ENCODE measurements around the gene LAMC3. TPM values are rescaled to one million over a fixed set of nuclear protein-coding genes. Genes with fewer than 3 reads are reported as not detected.

The LAMC3 gene
- total RNA-seq, 1 donor: 0.43 TPM

DNA sequence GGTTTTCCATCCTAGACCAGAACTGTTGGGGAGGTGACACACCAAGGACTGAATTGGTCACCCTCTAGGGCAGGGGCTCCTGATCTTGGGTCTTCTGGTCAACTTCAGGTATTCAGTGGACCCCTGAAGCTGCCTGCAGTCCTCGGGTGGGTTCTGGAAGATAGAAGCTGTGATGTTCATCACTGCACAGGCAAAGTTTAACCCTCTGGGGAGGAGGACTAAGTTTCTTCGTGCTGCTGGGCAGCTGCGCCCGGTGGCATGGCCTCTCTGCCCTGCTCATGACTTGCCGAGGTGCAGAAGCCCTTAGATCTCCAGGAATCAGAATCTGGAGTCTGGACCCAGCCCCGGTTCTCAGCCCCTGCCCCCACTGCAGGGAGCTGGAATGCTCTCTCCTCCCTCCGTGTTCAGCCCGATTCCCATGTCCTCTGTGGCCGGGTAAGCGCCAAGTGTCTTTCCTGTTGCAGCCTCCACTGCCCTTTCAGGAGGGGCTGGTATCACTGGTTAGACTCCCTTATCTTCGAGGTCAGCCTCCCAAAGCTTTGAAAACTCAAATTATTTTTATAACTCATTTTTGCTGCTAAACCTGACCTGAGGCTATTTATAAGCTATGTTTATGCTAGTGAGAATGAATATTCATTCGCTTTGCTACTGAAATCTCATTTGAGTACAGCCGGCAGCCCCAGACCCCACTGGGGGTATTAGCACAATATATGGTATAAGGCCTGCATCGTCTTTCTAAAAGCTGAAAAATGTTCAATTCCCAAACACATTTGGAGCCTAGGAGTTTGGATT, 1.7 kb downstream of the LAMC3 start:
- no peak for DNase-seq (ENCODE audit: low read depth)
- TF ChIP-seq, protein P1, sequence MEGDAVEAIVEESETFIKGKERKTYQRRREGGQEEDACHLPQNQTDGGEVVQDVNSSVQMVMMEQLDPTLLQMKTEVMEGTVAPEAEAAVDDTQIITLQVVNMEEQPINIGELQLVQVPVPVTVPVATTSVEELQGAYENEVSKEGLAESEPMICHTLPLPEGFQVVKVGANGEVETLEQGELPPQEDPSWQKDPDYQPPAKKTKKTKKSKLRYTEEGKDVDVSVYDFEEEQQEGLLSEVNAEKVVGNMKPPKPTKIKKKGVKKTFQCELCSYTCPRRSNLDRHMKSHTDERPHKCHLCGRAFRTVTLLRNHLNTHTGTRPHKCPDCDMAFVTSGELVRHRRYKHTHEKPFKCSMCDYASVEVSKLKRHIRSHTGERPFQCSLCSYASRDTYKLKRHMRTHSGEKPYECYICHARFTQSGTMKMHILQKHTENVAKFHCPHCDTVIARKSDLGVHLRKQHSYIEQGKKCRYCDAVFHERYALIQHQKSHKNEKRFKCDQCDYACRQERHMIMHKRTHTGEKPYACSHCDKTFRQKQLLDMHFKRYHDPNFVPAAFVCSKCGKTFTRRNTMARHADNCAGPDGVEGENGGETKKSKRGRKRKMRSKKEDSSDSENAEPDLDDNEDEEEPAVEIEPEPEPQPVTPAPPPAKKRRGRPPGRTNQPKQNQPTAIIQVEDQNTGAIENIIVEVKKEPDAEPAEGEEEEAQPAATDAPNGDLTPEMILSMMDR (IDR thresholded peaks at IDR 0.05; ENCODE audit: insufficient read depth, low read depth, low read length): no peak
- H3K4me3 ChIP-seq (ENCODE audit: low read depth, low read length): peak overlapping the region; percentile 35

DNA sequence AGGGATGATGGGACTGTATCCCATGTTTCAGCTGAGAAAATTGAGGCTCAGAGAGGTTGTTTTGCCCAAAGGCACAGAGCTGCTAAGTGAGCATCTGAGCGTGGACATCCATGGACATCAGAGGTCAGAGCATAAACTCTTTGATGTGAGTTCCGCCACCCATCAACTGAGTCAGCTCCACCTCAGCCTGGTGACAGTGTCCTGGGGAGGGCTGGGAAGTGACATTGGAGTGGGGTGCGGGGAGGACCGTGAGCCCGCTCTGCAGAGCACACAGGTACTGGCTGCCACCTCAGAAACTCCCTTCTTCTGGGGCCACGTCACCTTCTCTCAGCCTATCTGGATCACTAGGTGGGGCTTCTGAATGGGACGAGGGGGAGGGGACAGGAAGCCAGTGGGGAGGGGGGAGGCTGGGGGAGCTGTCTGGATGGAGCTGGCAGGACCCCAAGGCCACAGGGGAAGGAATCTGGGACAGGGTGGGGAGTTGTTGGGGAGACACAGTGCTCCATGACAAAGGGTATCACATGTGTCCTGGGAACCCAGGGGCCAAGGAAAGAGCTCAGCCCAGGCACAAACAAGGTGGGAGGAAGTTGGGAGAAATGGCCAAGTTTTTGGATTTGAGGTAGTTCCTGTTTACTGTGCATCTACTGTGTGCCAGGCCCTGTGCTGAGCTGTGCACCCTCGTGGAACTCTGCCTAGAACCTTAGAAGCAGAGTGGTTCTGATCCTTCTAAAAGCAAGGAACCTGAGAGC, 2.5 kb downstream of the LAMC3 start:
- TF ChIP-seq, protein P1 (IDR thresholded peaks at IDR 0.05; ENCODE audit: insufficient read depth, low read depth, low read length): no peak
- H3K4me3 ChIP-seq (ENCODE audit: low read depth, low read length): peak overlapping the region; percentile 32
- peak; percentile 28 for DNase-seq (ENCODE audit: low read depth)

DNA sequence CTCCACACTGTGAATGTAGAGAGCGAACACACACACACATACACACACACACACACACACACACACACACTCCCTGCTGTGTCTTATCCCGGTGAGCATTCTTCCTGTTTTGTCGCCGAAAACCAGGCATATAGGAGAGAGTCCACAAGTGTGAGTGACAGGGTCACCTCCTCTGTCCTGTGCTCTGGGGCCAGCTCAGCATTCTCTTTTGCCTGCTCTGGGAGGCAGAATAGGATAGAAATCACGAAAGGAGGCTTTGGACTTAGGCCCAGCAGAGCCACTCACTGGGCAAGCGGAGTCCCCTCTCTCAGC, 3.0 kb downstream of the LAMC3 start:
- TF ChIP-seq, protein P1 (IDR thresholded peaks at IDR 0.05; ENCODE audit: insufficient read depth, low read depth, low read length): no peak
- DNase-seq (ENCODE audit: low read depth): no peak
- H3K4me3 ChIP-seq (ENCODE audit: low read depth, low read length): peak overlapping the region; percentile 32

DNA sequence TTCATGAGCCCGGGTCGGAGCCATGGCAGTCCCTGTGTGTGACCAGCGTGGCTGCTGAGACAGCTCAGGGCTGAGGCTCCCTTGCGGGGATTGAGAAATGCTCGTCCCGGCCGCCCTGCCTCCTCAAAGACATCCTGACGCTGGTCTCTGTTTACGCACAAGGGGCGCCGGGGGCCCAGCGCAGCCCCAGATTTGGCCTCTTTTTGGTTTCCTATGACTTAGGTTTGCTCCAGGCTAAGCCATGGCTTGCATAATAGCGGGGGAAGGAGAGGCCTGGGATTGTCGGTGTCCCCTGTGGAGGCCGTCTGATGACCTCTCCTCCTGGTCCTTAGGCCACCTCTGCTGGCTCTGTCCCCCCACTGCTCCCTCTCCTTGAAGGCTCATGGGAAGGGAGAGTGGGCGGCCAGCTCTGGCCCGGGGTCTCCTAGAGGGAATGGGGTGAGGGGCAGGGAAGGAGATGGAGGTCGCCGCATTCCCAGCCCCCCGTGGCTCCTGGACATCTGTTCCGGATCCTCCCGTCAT, 3.5 kb downstream of the LAMC3 start:
- H3K4me3 ChIP-seq (ENCODE audit: low read depth, low read length): peak overlapping the region; percentile 32
- DNase-seq (ENCODE audit: low read depth): peak; percentile 82

DNA sequence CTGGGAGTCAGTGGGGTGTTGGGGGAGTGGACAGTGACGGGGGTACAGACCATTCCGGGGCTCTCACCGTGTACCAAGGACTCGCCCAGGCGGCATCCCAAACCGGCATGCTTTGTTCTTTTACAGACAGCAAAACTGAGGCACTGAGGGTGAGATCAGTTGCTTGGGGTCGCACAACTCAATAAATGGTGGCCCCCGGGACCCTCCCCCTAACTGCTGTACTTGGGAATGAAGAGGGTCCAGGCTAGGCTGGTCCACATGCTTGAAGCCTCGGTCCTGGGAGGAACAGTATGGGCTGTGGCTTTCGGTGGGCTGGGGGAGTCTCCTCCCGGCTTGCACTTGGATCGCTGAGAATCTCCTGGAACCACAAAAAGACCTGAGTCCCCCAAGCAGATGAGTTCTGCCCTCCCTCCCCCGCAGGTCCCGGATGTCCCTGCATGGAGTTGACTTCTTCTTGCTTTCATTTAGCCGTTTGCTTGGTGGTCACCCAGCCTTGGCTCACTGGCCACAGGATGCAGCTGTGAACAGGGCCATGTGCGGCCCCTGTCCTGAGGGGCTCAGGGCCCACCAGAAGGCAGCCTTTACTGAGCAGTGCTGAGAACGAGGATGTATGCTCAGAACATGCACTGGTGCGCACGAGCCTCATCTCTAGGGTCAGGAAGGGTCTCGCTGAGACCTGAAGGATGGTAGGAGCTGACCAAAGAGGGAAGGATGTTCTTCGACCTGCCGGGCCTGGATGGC, 4.2 kb downstream of the LAMC3 start:
- H3K4me3 ChIP-seq (ENCODE audit: low read depth, low read length): no peak overlapping the region
- DNase-seq (ENCODE audit: low read depth): no peak
- TF ChIP-seq, protein P1 (IDR thresholded peaks at IDR 0.05; ENCODE audit: insufficient read depth, low read depth, low read length): no peak

More for the DNA sequence above, 3.5 kb downstream of the LAMC3 start:
- TF ChIP-seq, protein P1 (IDR thresholded peaks at IDR 0.05; ENCODE audit: insufficient read depth, low read depth, low read length): no peak

DNA sequence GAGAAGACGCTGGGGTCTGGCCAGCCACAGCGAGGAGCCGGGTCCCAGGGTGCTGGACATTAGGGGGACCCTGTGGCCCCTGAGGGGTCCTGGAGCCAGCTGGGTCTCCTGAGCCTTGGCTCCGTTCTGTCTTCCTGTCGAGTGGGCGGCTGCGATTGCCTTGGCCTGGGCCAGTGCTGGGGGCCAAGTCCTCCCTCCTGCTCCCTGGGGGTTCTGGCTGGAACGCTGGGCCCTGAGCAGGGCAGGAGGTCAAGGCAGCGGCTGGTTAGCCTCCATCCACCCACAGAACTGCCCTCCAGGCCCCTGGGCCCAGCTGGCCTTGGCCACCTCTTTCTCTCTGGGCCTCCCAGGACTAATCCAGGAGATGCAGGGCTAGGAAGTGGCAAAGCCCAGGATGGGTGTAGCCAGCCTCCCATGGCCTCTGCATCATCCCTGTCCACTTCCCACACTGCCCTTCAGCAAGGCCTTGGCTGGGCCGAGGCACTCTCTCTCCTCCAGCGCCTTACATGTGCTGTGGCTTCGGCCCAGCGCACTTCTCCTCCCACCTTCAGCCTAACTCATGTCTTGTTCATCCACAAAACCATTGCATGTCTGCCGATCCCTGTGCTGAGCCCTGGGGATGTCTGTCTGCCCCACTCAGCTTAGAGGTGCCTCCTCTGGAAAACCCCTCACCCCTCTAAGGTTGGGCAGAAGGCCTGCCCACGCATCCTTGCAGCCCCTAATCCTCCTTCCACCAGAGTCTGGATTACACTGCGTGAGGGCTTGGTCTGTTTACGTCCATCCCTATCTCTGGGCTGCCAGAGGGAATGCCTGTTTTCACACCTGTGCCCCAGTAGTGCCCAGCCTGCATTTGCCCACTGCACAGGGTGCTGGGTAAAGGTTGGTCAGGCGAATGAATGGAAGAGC, 5.0 kb downstream of the LAMC3 start:
- TF ChIP-seq, protein P1 (IDR thresholded peaks at IDR 0.05; ENCODE audit: insufficient read depth, low read depth, low read length): no peak
- DNase-seq (ENCODE audit: low read depth): peak; percentile 19
- no peak overlapping the region for H3K4me3 ChIP-seq (ENCODE audit: low read depth, low read length)
